HepG2 (cell line): Measurements from ENCODE around the gene FANCE. TPM values are rescaled to one million over a fixed set of nuclear protein-coding genes. Genes with fewer than 3 reads are reported as not detected.

Experiments used
- ASH2L ChIP-seq: fragments of 300-600, 200-600 bp; sonication (generic); IDR thresholded peaks from 2 replicates; pipeline ENCODE4 v1.7.0; 2017; ENCODE audit warnings: low read depth, mild to moderate bottlenecking, moderate library complexity, mixed read lengths, low read length; ENCODE audit not compliant: insufficient read length
- ESRRA ChIP-seq: sonication (generic); formaldehyde crosslinking; IDR thresholded peaks from 2 replicates; pipeline ENCODE4 v1.5.1; 2020; ENCODE audit warnings: mild to moderate bottlenecking, low read depth, missing genetic modification reagents
- KDM2A ChIP-seq: sonication (generic); formaldehyde crosslinking; IDR thresholded peaks from 2 replicates; pipeline ENCODE4 v1.4.0; 2020; ENCODE audit warnings: low read depth, missing genetic modification reagents, borderline replicate concordance
- KDM6A ChIP-seq: IDR thresholded peaks from 2 replicates; pipeline ENCODE4 v1.6.1; 2016; ENCODE audit warnings: low read depth
- MTF1 ChIP-seq: sonication (generic); formaldehyde crosslinking; IDR thresholded peaks from 2 replicates; pipeline ENCODE4 v1.5.0; 2020; ENCODE audit warnings: missing genetic modification reagents
- PCBP1 ChIP-seq: fragments of 200-400 bp; formaldehyde crosslinking; IDR thresholded peaks from 2 replicates; pipeline ENCODE4 v1.6.1; 2017; ENCODE audit warnings: mild to moderate bottlenecking, low read depth, low read length, borderline replicate concordance
- PCBP2 ChIP-seq: fragments of 200-400 bp; formaldehyde crosslinking; optimal IDR thresholded peaks from 2 replicates; pipeline ENCODE3; 2018; ENCODE audit warnings: low read length, low read depth; ENCODE audit not compliant: poor library complexity, severe bottlenecking
- SALL1 ChIP-seq: sonication (generic); formaldehyde crosslinking; IDR thresholded peaks from 2 replicates; pipeline ENCODE4 v1.8.0; 2022; ENCODE audit warnings: mild to moderate bottlenecking, missing genetic modification reagents
- YEATS4 ChIP-seq: sonication (generic); formaldehyde crosslinking; IDR thresholded peaks from 2 replicates; pipeline ENCODE4 v1.4.0; 2020; ENCODE audit warnings: missing genetic modification reagents, borderline replicate concordance
- ZNF292 ChIP-seq: sonication (generic); formaldehyde crosslinking; IDR thresholded peaks from 2 replicates; pipeline ENCODE4 v1.8.1; 2022; ENCODE audit warnings: mild to moderate bottlenecking, low read depth, missing genetic modification reagents, borderline replicate concordance
- ZNF335 ChIP-seq: sonication (generic); formaldehyde crosslinking; IDR thresholded peaks from 2 replicates; pipeline ENCODE4 v1.4.0; 2020; ENCODE audit warnings: missing genetic modification reagents
- ZNF367 ChIP-seq: sonication (generic); formaldehyde crosslinking; IDR thresholded peaks from 2 replicates; pipeline ENCODE4 v1.4.0; 2020; ENCODE audit warnings: missing genetic modification reagents, borderline replicate concordance
- ZNF607 ChIP-seq: sonication (generic); formaldehyde crosslinking; IDR thresholded peaks from 2 replicates; pipeline ENCODE4 v1.5.1; 2020; ENCODE audit warnings: missing genetic modification reagents, mild to moderate bottlenecking, borderline replicate concordance
- ZNF678 ChIP-seq: sonication (generic); formaldehyde crosslinking; IDR thresholded peaks from 2 replicates; pipeline ENCODE4 v1.4.0; 2020; ENCODE audit warnings: mild to moderate bottlenecking, missing genetic modification reagents
- ZNF775 ChIP-seq: sonication (generic); formaldehyde crosslinking; IDR thresholded peaks from 2 replicates; pipeline ENCODE4 v1.4.0; 2020; ENCODE audit warnings: missing genetic modification reagents, mild to moderate bottlenecking, moderate library complexity, borderline replicate concordance
- polyA plus RNA-seq, 8 experiments: library from polyadenylated mRNA; depleted of rRNA in 3 of 8; stranded (reverse) in 7 of 8; unstranded in 1 of 8; fragments of >200 nt; fragmentation: Illumina TruSeq in 4 of 8; extraction: Trizol in 4 of 8; gene quantifications; 2 replicates each; pipeline versions ENCODE4 v1.2.1 to v1.2.3, GENCODE V29; 2011 to 2016; ENCODE audit warnings: low read depth in 4 of 8, missing spikeins in 1 of 8, mixed read lengths in 1 of 8; ENCODE audit not compliant: insufficient read depth in 1 of 8
- total RNA-seq, 5 experiments: library from RNA; depleted of rRNA; stranded (reverse); fragments of >200 nt; fragmentation: Illumina TruSeq; extraction: Trizol; gene quantifications; 2 replicates each; pipeline ENCODE4 v1.2.3, GENCODE V29; 2016; ENCODE audit warnings: low read depth in 1 of 5
- TF ChIP-seq, protein P1 (sequence below): sonication (generic); formaldehyde crosslinking; IDR thresholded peaks from 2 replicates; pipeline ENCODE4 v1.8.0; 2022; ENCODE audit warnings: low read depth, missing genetic modification reagents
- TF ChIP-seq, protein P2 (sequence below): sonication (generic); formaldehyde crosslinking; IDR thresholded peaks from 2 replicates; pipeline ENCODE4 v1.5.1; 2020; ENCODE audit warnings: mild to moderate bottlenecking, missing genetic modification reagents, moderate library complexity
- TF ChIP-seq, protein P3 (sequence below): sonication (generic); formaldehyde crosslinking; IDR thresholded peaks from 2 replicates; pipeline ENCODE4 v1.4.0; 2020; ENCODE audit warnings: missing genetic modification reagents, borderline replicate concordance
- TF ChIP-seq, protein P4 (sequence below): sonication (generic); formaldehyde crosslinking; IDR thresholded peaks from 2 replicates; pipeline ENCODE4 v1.5.1; 2020; ENCODE audit warnings: mild to moderate bottlenecking, moderate library complexity, missing genetic modification reagents

The FANCE gene
- total and polyA plus RNA-seq, 2 of the 13 experiments (the other 11 are each of a cell fraction or from before 2014, with no cell fraction given) = 7.1 to 11.2 TPM

DNA sequence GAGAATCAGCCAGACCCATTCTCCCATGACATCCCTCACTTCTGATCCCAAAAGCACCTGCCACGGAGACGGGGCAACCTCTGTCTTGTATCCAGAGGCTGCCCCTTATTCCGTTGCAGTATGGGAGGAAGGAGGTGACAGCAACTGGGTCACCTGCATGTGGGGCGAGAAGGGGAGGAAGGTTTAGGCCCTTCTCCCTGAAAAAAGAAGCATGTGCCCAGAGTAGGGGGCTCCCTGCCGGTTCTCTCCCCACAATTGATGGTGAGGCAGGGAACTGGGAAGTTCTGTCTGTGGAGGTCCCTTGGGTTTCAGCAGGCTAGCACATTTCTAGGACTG, 49.3 kb upstream of the FANCE start (continued):
- TF ChIP-seq SALL1 (CRISPR knock-in tag) (peak; percentile 4; the same call in 1 of the 2 replicates), ZNF367 (CRISPR knock-in tag) (no peak), ZNF607 (CRISPR knock-in tag) (no peak), PCBP2 (no peak), ESRRA (CRISPR knock-in tag) (0 out of 2 replicates have a peak, but pooled peaks have one; percentile 11), YEATS4 (CRISPR knock-in tag) (no peak), MTF1 (CRISPR knock-in tag) (no peak), PCBP1 (no peak), ZNF335 (CRISPR knock-in tag) (peak; percentile 9; the same call in 1 of the 2 replicates), ZNF292 (CRISPR knock-in tag) (peak; percentile 57; the same call in 1 of the 2 replicates), KDM6A (CRISPR knock-in tag) (no peak), KDM2A (CRISPR knock-in tag) (peak; percentile 32; the same call in 1 of the 2 replicates), ZNF678 (0 out of 2 replicates have a peak, but pooled peaks have one; percentile 19), ZNF775 (CRISPR knock-in tag) (no peak), ASH2L (peak; percentile 33)
- TF ChIP-seq, protein P1, sequence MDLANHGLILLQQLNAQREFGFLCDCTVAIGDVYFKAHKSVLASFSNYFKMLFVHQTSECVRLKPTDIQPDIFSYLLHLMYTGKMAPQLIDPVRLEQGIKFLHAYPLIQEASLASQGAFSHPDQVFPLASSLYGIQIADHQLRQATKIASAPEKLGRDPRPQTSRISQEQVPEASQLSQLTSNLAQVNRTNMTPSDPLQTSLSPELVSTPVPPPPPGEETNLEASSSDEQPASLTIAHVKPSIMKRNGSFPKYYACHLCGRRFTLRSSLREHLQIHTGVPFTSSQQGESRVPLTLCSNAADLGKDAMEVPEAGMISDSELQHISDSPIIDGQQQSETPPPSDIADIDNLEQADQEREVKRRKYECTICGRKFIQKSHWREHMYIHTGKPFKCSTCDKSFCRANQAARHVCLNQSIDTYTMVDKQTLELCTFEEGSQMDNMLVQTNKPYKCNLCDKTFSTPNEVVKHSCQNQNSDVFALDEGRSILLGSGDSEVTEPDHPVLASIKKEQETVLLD (CRISPR knock-in tag) = no peak
- TF ChIP-seq, protein P2, sequence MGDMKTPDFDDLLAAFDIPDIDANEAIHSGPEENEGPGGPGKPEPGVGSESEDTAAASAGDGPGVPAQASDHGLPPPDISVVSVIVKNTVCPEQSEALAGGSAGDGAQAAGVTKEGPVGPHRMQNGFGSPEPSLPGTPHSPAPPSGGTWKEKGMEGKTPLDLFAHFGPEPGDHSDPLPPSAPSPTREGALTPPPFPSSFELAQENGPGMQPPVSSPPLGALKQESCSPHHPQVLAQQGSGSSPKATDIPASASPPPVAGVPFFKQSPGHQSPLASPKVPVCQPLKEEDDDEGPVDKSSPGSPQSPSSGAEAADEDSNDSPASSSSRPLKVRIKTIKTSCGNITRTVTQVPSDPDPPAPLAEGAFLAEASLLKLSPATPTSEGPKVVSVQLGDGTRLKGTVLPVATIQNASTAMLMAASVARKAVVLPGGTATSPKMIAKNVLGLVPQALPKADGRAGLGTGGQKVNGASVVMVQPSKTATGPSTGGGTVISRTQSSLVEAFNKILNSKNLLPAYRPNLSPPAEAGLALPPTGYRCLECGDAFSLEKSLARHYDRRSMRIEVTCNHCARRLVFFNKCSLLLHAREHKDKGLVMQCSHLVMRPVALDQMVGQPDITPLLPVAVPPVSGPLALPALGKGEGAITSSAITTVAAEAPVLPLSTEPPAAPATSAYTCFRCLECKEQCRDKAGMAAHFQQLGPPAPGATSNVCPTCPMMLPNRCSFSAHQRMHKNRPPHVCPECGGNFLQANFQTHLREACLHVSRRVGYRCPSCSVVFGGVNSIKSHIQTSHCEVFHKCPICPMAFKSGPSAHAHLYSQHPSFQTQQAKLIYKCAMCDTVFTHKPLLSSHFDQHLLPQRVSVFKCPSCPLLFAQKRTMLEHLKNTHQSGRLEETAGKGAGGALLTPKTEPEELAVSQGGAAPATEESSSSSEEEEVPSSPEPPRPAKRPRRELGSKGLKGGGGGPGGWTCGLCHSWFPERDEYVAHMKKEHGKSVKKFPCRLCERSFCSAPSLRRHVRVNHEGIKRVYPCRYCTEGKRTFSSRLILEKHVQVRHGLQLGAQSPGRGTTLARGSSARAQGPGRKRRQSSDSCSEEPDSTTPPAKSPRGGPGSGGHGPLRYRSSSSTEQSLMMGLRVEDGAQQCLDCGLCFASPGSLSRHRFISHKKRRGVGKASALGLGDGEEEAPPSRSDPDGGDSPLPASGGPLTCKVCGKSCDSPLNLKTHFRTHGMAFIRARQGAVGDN (CRISPR knock-in tag) = no peak
- TF ChIP-seq, protein P3, sequence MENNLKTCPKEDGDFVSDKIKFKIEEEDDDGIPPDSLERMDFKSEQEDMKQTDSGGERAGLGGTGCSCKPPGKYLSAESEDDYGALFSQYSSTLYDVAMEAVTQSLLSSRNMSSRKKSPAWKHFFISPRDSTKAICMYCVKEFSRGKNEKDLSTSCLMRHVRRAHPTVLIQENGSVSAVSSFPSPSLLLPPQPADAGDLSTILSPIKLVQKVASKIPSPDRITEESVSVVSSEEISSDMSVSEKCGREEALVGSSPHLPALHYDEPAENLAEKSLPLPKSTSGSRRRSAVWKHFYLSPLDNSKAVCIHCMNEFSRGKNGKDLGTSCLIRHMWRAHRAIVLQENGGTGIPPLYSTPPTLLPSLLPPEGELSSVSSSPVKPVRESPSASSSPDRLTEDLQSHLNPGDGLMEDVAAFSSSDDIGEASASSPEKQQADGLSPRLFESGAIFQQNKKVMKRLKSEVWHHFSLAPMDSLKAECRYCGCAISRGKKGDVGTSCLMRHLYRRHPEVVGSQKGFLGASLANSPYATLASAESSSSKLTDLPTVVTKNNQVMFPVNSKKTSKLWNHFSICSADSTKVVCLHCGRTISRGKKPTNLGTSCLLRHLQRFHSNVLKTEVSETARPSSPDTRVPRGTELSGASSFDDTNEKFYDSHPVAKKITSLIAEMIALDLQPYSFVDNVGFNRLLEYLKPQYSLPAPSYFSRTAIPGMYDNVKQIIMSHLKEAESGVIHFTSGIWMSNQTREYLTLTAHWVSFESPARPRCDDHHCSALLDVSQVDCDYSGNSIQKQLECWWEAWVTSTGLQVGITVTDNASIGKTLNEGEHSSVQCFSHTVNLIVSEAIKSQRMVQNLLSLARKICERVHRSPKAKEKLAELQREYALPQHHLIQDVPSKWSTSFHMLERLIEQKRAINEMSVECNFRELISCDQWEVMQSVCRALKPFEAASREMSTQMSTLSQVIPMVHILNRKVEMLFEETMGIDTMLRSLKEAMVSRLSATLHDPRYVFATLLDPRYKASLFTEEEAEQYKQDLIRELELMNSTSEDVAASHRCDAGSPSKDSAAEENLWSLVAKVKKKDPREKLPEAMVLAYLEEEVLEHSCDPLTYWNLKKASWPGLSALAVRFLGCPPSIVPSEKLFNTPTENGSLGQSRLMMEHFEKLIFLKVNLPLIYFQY (CRISPR knock-in tag) = no peak
- TF ChIP-seq, protein P4, sequence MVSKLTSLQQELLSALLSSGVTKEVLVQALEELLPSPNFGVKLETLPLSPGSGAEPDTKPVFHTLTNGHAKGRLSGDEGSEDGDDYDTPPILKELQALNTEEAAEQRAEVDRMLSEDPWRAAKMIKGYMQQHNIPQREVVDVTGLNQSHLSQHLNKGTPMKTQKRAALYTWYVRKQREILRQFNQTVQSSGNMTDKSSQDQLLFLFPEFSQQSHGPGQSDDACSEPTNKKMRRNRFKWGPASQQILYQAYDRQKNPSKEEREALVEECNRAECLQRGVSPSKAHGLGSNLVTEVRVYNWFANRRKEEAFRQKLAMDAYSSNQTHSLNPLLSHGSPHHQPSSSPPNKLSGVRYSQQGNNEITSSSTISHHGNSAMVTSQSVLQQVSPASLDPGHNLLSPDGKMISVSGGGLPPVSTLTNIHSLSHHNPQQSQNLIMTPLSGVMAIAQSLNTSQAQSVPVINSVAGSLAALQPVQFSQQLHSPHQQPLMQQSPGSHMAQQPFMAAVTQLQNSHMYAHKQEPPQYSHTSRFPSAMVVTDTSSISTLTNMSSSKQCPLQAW = peak; percentile 15; the same call in 1 of the 2 replicates
